Measurements from ENCODE around the gene MTHFD1L. TPM values are rescaled to one million over a fixed set of nuclear protein-coding genes. Genes with fewer than 3 reads are reported as not detected.
A peak's percentile ranks its signal among the peaks of the same experiment; 100 is the strongest.

The MTHFD1L gene
- total RNA-seq, 4 donors from 2014 or later = 4.7 to 45.9 (median 24.0) TPM

DNA sequence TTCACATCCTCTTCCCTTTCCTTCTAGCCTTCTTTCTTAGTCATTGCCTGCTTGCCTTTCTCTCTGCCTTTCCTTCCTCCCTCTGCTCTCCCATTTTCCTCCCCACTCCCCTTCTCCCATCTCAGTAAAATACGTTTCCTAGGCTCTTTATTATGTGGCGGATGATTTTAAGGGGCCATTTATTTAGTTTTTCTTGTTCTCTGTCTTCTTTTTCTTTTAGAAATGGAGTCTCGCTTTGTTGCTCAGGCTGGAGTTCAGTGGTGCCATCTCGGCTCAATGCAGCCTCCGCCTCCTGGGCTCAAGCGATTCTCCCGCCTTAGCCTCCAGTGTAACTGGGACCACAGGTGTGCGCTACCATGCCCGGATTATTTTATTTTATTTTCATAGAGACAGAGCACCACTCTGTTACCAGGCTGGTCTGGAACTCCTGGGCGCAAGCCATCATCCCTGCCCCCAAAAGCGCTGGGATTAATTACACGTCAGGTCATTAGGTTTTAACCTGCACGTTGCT lies 1.5 kb downstream of the MTHFD1L start:
- DNase-seq (ENCODE audit: low spot score) = no peak
- TF ChIP-seq, protein P1, sequence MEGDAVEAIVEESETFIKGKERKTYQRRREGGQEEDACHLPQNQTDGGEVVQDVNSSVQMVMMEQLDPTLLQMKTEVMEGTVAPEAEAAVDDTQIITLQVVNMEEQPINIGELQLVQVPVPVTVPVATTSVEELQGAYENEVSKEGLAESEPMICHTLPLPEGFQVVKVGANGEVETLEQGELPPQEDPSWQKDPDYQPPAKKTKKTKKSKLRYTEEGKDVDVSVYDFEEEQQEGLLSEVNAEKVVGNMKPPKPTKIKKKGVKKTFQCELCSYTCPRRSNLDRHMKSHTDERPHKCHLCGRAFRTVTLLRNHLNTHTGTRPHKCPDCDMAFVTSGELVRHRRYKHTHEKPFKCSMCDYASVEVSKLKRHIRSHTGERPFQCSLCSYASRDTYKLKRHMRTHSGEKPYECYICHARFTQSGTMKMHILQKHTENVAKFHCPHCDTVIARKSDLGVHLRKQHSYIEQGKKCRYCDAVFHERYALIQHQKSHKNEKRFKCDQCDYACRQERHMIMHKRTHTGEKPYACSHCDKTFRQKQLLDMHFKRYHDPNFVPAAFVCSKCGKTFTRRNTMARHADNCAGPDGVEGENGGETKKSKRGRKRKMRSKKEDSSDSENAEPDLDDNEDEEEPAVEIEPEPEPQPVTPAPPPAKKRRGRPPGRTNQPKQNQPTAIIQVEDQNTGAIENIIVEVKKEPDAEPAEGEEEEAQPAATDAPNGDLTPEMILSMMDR (IDR thresholded peaks at IDR 0.05) = no peak
- ATAC-seq (ENCODE audit: low FRiP score) = peak; percentile 0

DNA sequence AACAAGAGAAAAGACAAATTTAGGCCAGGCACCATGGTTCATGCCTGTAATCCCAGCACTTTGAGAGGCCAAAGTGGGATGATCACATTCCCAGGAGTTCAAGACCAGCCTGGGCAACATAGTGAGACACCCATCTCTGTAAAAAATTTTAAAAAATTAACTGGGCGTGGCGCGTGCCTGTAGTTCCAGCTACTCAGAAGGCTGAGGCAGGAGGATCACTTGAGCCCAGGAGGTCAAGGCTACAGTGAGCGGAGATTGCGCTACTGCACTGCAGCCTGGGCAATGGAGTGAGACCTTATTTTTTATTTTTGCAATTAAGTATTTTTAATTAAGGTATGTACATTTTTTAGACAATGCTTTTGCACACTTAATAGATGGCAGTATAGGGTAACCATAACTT lies 3.3 kb downstream of the MTHFD1L start:
- DNase-seq (ENCODE audit: low spot score) (no peak), ATAC-seq (ENCODE audit: low FRiP score) (no peak)
- TF ChIP-seq, protein P1 (IDR thresholded peaks at IDR 0.05) = no peak

DNA sequence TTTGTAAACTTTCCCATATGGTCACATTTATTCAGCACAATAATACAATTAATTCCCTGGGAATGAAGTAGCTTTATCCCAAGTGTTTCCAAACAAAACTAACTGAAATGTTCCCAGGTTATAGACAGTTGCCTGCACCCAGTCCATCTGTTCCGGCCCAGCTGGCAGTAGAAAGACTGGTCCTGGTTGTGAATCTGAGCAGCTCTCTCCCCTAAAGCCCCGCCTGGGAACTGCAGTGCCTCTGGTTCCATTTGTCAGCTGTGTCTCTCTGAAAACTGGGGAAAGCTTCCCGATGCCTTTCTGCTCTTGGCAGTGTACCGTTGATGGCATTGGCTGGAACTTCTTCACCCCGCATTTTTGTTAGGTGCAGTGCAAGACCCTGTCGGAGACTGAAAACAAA lies 8.7 kb downstream of the MTHFD1L start:
- DNase-seq (ENCODE audit: low spot score) = no peak
- TF ChIP-seq, protein P1 (IDR thresholded peaks at IDR 0.05) = no peak
- no peak for ATAC-seq (ENCODE audit: low FRiP score)

DNA sequence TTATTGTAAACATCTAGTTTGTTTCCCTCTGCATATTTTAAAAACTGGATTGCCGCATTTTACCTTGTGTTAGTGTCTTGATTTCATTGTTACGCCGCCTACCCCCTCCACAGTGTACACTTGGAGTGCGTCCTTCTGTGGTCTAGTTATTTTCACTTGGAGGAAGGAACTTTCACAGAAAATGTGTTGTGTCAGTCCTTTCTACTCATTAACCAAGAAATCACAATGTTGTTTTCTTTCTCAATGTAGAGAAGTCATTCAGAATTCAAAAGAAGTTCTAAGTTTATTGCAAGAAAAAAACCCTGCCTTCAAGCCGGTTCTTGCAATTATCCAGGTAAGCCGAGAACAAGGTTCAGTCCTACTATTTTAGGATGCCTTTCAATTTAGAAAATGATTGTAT lies 10.3 kb downstream of the MTHFD1L start:
- ATAC-seq (ENCODE audit: low FRiP score) (no peak), DNase-seq (ENCODE audit: low spot score) (no peak)
- TF ChIP-seq, protein P1 (IDR thresholded peaks at IDR 0.05) = no peak

DNA sequence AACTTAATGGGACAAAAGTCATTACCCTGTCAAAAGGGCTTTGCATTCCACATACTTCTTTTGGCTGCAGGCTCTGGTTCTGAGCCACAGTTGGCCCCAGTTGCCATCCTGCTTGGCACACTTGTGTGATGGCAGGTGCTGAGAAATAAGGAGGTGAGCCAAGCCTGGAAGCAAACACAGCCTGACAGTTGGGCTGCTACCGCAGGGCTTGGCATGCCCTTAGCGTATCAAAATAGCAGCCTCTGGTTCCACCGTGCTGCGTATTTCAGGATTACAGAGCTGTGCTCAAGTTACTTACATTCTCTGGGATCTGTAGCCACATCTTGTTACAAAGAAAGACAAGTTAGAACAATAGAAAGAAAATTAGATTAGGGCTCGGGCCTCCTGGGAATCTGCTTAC lies 11.1 kb downstream of the MTHFD1L start:
- TF ChIP-seq, protein P1 (IDR thresholded peaks at IDR 0.05) = no peak
- no peak for DNase-seq (ENCODE audit: low spot score)
- peak; percentile 55 for ATAC-seq (ENCODE audit: low FRiP score)

- ATAC-seq (ENCODE audit: low FRiP score) = no peak
- TF ChIP-seq, protein P1 (IDR thresholded peaks at IDR 0.05) = no peak
- no peak for DNase-seq (ENCODE audit: low spot score)
Measured at GRCh38 chr6:150877928-150878327, 12.4 kb downstream of the MTHFD1L start.

DNA sequence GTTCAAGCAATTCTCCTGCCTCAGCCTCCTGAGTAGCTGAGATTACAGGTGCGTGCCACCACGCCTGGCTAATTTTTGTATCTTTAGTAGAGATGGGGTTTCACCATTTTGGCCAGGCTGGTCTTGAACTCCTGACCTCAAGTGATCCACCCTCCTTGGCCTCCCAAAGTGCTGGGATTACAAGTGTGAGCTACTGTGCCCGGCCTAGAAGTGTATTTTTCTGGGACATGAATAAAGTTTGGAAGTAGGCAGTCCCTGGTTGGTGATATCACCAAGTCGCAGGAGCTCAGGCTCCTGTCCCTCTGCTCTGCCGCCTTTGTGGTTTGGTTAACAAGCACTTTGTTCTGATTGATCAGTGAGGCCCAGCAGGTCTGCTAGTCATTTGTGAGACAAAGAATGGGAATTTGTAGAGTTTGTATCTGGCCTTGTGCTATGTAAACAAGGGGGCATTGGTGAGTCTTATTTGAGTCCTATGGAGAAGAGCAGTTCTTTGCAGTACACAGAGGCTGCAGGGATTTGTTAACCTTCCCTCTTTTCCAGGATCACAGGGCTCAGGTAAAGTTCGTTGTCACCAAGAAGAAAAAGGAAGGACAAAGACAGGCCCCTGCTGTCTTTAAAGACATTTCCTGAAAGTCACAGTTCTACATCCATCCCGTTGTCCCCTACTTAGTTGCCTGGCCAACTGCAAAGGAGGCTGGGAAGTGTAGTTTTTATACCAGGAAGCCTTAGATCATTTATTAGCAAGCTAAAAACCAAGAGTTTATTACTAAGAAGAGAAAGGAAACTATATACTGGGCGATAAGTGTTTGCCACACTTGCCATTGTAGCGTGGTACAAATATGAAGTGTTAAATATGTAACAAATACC lies 13.1 kb downstream of the MTHFD1L start:
- ATAC-seq (ENCODE audit: low FRiP score) (no peak), DNase-seq (ENCODE audit: low spot score) (no peak)
- TF ChIP-seq, protein P1 (IDR thresholded peaks at IDR 0.05) = no peak
